Heart left ventricle (tissue), 16 donors: ENCODE data around the gene OOEP. TPM values are rescaled to one million over a fixed set of nuclear protein-coding genes. Genes with fewer than 3 reads are reported as not detected.

Experiments
- ATAC-seq, 4 donors: fragments of 200-7000 bp; cut with Tn5 transposase; one replicate each; pipeline ENCODE4 v1.9.1; 2020 to 2022; ENCODE audit warnings: moderate library complexity in 4 of 4, mild to moderate bottlenecking in 3 of 4, moderate number of reproducible peaks in 1 of 4
- DNase-seq, 5 donors: peaks; one replicate each; pipeline ENCODE4 v3.0.0-alpha.2; 2020
- H3K27ac ChIP-seq, 12 donors: fragments of 200-600 bp; sonication (generic) in 4 of 12; one replicate each; pipeline versions ENCODE4 v1.5.0 to v1.8.0; 2016 to 2022; ENCODE audit warnings: mild to moderate bottlenecking in 2 of 12
- H3K27me3 ChIP-seq, 9 donors: fragments of 200-600 bp; sonication (generic) in 2 of 9; one replicate each; pipeline versions ENCODE4 v1.5.1 to v1.8.0; 2016 to 2022; ENCODE audit warnings: mild to moderate bottlenecking in 3 of 9
- H3K36me3 ChIP-seq, 9 donors: fragments of 200-600 bp; sonication (generic) in 2 of 9; one replicate each; pipeline versions ENCODE4 v1.5.0 to v1.8.0; 2018 to 2022; ENCODE audit warnings: mild to moderate bottlenecking in 2 of 9
- H3K4me1 ChIP-seq, 12 donors: fragments of 200-600 bp; sonication (generic) in 4 of 12; one replicate each; pipeline versions ENCODE4 v1.5.0 to v1.8.0; 2016 to 2022; ENCODE audit warnings: mild to moderate bottlenecking in 3 of 12
- H3K4me3 ChIP-seq, 12 donors: fragments of 200-600 bp; sonication (generic) in 4 of 12; one replicate each; pipeline versions ENCODE4 v1.5.0 to v1.8.0; 2017 to 2022; ENCODE audit warnings: mild to moderate bottlenecking in 9 of 12, moderate library complexity in 4 of 12
- H3K9me3 ChIP-seq, 12 donors: fragments of 200-600 bp; sonication (generic) in 4 of 12; one replicate each; pipeline versions ENCODE4 v1.5.0 to v1.8.0; 2016 to 2022; ENCODE audit warnings: mild to moderate bottlenecking in 1 of 12
- POLR2A ChIP-seq, 2 donors: fragments of 450-650 bp; IDR thresholded peaks; one replicate each; pipeline ENCODE4 v1.6.1; 2017; ENCODE audit warnings: antibody characterized with exemption in 2 of 2, mild to moderate bottlenecking in 2 of 2, moderate library complexity in 2 of 2
- WGBS, 4 donors: extraction: QIAGEN DNeasy Blood & Tissue Kit in 2 of 4; methylation state at CpG; one replicate each; pipeline versions ENCODE4 v1.1.5 to v1.1.7; 2013 to 2018; 5-methylcytosine and 5-hydroxymethylcytosine counted together
- intact Hi-C, 10 donors: fragments of 100-400 bp; cut with DNase I; formaldehyde crosslinking; loops; one replicate each; pipeline versions ENCODE4 v1.11.1 to v1.14.2; 2022
- polyA plus RNA-seq, 2 donors: library from polyadenylated mRNA; stranded (reverse); fragments of 200-250 nt; gene quantifications; one replicate each; pipeline ENCODE4 v1.2.3, GENCODE V29; 2013
- total RNA-seq, 9 donors: library from RNA; depleted of rRNA in 2 of 9; stranded (reverse); fragments of >200 nt in 2 of 9; fragmentation: NEBNext Ultra II Directional in 3 of 9; extraction: Animal tissue kit (Norgen Biotek cat#: 25700) in 3 of 9; gene quantifications; one replicate each; pipeline versions ENCODE4 v1.1.0 to v1.2.4, GENCODE V29; 2016 to 2023
- TF ChIP-seq, protein P1 (sequence below), 12 donors: fragments of 200-600 bp; sonication (generic) in 4 of 12; IDR thresholded peaks; one replicate each; pipeline versions ENCODE4 v1.5.0 to v1.8.0; 2018 to 2022; ENCODE audit warnings: antibody characterized with exemption in 12 of 12, mild to moderate bottlenecking in 5 of 12
- donor health status: ischemic (EF 13 %, LVEDD 7.1; RV severe dilation, severe dysfunction).
- donor health status: healthy with polysubstance abuse.
- donor health status: DM: no; HTN: yes; CAD: no.
- donor health status: DM: no; HTN: no; CAD: no.
- donor health status: ischemic (EF 25% LVEDD 6.9; RV normal size, moderate dysfunction).
- donor health status: ischemic (EF 25% LVEDD 5.7; RV mildly dilated, moderate dysfunction).
- donor health status: healthy.
- donor health status: DM: yes; HTN: yes; CAD: no.
- donor health status: ischemic (EF 35%, LVEDD 5.7; RV mildly dilated, moderate dysfunction).
- donor health status: nonischemic (EF 11% LVEDD 7.7; RV severe dilation, severe dysfunction).
- donor health status: DM: yes; HTN: yes; CAD: no.
- donor health status: PGD.
- donor health status: ischemic (EF 29% LVEDD 5.4; RV normal size, mild dysfunction).
- donor health status: nonischemic (EF 23%, LVEDD 6.1; RV moderate dilation, normal function).

The OOEP gene
- total and polyA plus RNA-seq, 11 donors, result not detected

GRCh38 chr6:73391675-73392074, 22.0 kb upstream of the OOEP start:
- Histone ChIP-seq H3K27ac (no peak overlapping the region), H3K27me3 (peaks cover 0 to 4% (median 0%) of the 10 kb centered on the region in 9 donors), H3K36me3 (no peaks in the 10 kb centered on the region), H3K9me3 (no peaks in the 10 kb centered on the region), H3K4me1 (peaks cover 0 to 11% (median 0%) of the 10 kb centered on the region in 12 donors), H3K4me3 (no peak overlapping the region)
- 61 to 79% (median 72%) methylated on average over 2 of the region's 2 CpGs for WGBS, 4 donors
- ATAC-seq, result no peak
- DNase-seq, result no peak
- intact Hi-C loops, result no loop called here
- TF ChIP-seq, protein P1, sequence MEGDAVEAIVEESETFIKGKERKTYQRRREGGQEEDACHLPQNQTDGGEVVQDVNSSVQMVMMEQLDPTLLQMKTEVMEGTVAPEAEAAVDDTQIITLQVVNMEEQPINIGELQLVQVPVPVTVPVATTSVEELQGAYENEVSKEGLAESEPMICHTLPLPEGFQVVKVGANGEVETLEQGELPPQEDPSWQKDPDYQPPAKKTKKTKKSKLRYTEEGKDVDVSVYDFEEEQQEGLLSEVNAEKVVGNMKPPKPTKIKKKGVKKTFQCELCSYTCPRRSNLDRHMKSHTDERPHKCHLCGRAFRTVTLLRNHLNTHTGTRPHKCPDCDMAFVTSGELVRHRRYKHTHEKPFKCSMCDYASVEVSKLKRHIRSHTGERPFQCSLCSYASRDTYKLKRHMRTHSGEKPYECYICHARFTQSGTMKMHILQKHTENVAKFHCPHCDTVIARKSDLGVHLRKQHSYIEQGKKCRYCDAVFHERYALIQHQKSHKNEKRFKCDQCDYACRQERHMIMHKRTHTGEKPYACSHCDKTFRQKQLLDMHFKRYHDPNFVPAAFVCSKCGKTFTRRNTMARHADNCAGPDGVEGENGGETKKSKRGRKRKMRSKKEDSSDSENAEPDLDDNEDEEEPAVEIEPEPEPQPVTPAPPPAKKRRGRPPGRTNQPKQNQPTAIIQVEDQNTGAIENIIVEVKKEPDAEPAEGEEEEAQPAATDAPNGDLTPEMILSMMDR (IDR thresholded peaks at IDR 0.05), result no peak
- TF ChIP-seq POLR2A (IDR thresholded peaks at IDR 0.05), result no peak

DNA sequence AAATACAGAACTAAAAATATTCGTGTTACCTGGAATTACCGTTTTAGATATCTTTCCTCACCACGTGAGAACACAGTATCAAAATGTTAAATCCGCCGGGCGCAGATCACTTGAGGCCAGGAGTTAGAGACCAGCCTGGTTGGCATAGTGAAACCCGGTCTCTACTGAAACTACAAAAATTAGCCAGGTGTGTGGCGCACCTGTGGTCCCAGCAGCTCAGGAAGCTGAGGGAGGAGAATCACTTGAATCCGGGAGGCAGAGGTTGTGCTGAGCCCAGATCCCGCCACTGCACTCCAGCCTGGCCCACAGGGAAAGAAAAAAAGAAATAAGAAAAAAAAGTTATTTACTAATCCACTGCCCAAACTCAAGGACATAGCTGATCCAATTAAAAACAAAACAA, 20.2 kb upstream of the OOEP start:
- H3K27me3 ChIP-seq, result peaks cover 0 to 4% (median 0%) of the 10 kb centered on the region in 9 donors
- ATAC-seq (no peak), DNase-seq (no peak)
- peaks cover 0 to 11% (median 0%) of the 10 kb centered on the region in 12 donors for H3K4me1 ChIP-seq
- no peaks in the 10 kb centered on the region for H3K36me3 ChIP-seq
- 84 to 89% (median 85%) methylated on average over 10 of the region's 10 CpGs for WGBS, 4 donors
- no peak overlapping the region for H3K27ac ChIP-seq
- intact Hi-C loops, result no loop called here
- H3K4me3 ChIP-seq, result no peak overlapping the region
- no peak for TF ChIP-seq POLR2A (IDR thresholded peaks at IDR 0.05)
- TF ChIP-seq, protein P1 (IDR thresholded peaks at IDR 0.05), result no peak
- H3K9me3 ChIP-seq, result no peaks in the 10 kb centered on the region

- peak in 3 of 4 donors; percentile 73 to 79 (median 74) for ATAC-seq
- TF ChIP-seq POLR2A (IDR thresholded peaks at IDR 0.05), result no peak
- TF ChIP-seq, protein P1 (IDR thresholded peaks at IDR 0.05), result peak; percentile 21 to 75 (median 50)
- Histone ChIP-seq H3K36me3 (no peaks in the 10 kb centered on the region), H3K9me3 (no peaks in the 10 kb centered on the region), H3K27me3 (peaks cover 0 to 4% (median 0%) of the 10 kb centered on the region in 9 donors), H3K27ac (peak overlapping the region in 4 of 12 donors; percentile 17 to 63 (median 36)), H3K4me3 (peak overlapping the region; percentile 5 to 67 (median 54)), H3K4me1 (peaks cover 0 to 11% (median 0%) of the 10 kb centered on the region in 12 donors)
- DNase-seq, result peak; percentile 30 to 72 (median 39)
- intact Hi-C loops, result no loop called here
- 2 to 7% (median 2%) methylated on average over 30 to 38 of the region's 38 CpGs for WGBS, 4 donors
These were observed 19.3 kb upstream of the OOEP start for GRCh38 chr6:73388800-73389512.

DNA sequence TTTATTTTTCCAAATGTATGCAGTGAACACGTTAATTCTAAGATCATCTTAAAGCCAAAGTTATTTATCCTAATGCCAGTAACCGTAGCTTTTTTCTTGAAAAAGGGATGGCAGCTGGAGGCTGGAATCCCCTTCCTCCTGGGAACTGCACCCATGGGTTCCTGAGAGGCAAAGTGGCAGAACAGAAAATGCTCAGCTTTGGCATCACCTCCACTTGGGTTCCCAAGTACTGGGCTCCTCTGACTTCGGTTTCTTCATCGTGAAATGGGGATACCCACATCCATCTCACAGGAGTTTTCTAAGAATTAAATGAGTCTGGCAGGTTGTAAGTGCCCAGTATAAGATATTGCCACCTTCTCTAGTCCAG, 18.7 kb upstream of the OOEP start:
- peak overlapping the region in 11 of 12 donors; percentile 28 to 67 (median 54) for H3K4me3 ChIP-seq
- no peak for DNase-seq
- intact Hi-C loops, result no loop called here
- no peak for TF ChIP-seq POLR2A (IDR thresholded peaks at IDR 0.05)
- TF ChIP-seq, protein P1 (IDR thresholded peaks at IDR 0.05), result no peak
- ATAC-seq, result peak in 1 of 4 donors; percentile 24
- no peak overlapping the region for H3K27ac ChIP-seq
- H3K9me3 ChIP-seq, result no peaks in the 10 kb centered on the region
- peaks cover 0 to 11% (median 0%) of the 10 kb centered on the region in 12 donors for H3K4me1 ChIP-seq
- H3K36me3 ChIP-seq, result no peaks in the 10 kb centered on the region
- 40 to 58% (median 48%) methylated on average over 4 of the region's 4 CpGs for WGBS, 4 donors
- peaks cover 0 to 4% (median 0%) of the 10 kb centered on the region in 9 donors for H3K27me3 ChIP-seq
